ENCODE data around the gene DZANK1. TPM values are rescaled to one million over a fixed set of nuclear protein-coding genes. Genes with fewer than 3 reads are reported as not detected.

Gene DZANK1
- total RNA-seq, 1 experiment from 2014 or later = 1.7 TPM

DNA sequence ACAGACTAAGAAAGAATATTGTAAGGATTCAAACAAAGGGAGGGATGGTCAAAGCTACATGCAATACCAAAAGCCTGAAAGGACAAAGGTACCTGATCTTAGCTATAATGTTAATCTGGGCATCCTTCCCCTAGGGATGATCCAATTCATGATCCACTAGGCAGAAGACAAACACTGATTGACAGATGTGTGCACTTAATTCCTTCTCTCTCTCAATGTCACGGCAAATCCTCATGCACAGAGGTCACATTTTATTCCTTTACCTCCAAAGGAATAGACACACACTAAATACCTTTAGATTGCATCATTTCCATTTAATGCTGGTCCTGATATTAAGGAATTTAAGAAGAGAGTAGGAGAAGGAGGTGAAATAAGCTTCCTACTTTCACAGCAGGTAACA is 105.2 kb downstream of the DZANK1 start:
- H3K27ac ChIP-seq (ENCODE audit: low read depth, low read length) = no peak overlapping the region
- POLR2A ChIA-PET = no interaction called here
- no peaks in the 10 kb centered on the region for H3K36me3 ChIP-seq (ENCODE audit: control insufficient read depth in 1 of 2, insufficient read depth in 2 of 2, low read length in 2 of 2)
- H4K20me1 ChIP-seq (ENCODE audit: insufficient read depth) = no peaks in the 10 kb centered on the region
- ATAC-seq (no peak), DNase-seq (ENCODE audit: low read depth, low spot score) (no peak)
- no peak overlapping the region for H3K4me3 ChIP-seq (replicated peaks in 1 of 2; ENCODE audit: low read depth in 1 of 2, low read length in 2 of 2)
- H3K27me3 ChIP-seq (ENCODE audit: insufficient read depth, low read length) = no peaks in the 10 kb centered on the region
- H3K4me2 ChIP-seq (ENCODE audit: low read length) = no peak overlapping the region
- CTCF ChIA-PET = no interaction called here
- no peaks in the 10 kb centered on the region for H3K9me3 ChIP-seq (ENCODE audit: control insufficient read depth in 1 of 2, insufficient read depth in 1 of 2, low read depth in 1 of 2, low read length in 2 of 2)
- no TSS peak for BruUV-seq (replicated peaks)
- TF ChIP-seq, protein P1, sequence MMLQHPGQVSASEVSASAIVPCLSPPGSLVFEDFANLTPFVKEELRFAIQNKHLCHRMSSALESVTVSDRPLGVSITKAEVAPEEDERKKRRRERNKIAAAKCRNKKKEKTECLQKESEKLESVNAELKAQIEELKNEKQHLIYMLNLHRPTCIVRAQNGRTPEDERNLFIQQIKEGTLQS (IDR thresholded peaks at IDR 0.05) = no peak
- TF ChIP-seq POLR2A (IDR thresholded peaks at IDR 0.05; ENCODE audit: borderline replicate concordance, extremely low read depth, insufficient read depth, insufficient read length) (no peak), ZNF274 (IDR thresholded peaks at IDR 0.05; ENCODE audit: low read depth, low read length) (no peak), CEBPB (IDR thresholded peaks at IDR 0.05; ENCODE audit: low read depth) (no peak), SRF (IDR thresholded peaks at IDR 0.05; ENCODE audit: low read depth) (no peak), TCF7L2 (IDR thresholded peaks at IDR 0.05; ENCODE audit: borderline replicate concordance, extremely low read depth, insufficient read depth, insufficient read length) (no peak), RAD21 (IDR thresholded peaks at IDR 0.05; ENCODE audit: low read depth) (no peak), POLR2AphosphoS5 (IDR thresholded peaks at IDR 0.05; ENCODE audit: low read depth, low read length) (no peak), SP1 (IDR thresholded peaks at IDR 0.05; ENCODE audit: low read depth) (no peak), JUND (IDR thresholded peaks at IDR 0.05) (no peak), EZH2phosphoT487 (IDR thresholded peaks at IDR 0.05; ENCODE audit: borderline replicate concordance) (no peak)
- TF ChIP-seq, protein P2, sequence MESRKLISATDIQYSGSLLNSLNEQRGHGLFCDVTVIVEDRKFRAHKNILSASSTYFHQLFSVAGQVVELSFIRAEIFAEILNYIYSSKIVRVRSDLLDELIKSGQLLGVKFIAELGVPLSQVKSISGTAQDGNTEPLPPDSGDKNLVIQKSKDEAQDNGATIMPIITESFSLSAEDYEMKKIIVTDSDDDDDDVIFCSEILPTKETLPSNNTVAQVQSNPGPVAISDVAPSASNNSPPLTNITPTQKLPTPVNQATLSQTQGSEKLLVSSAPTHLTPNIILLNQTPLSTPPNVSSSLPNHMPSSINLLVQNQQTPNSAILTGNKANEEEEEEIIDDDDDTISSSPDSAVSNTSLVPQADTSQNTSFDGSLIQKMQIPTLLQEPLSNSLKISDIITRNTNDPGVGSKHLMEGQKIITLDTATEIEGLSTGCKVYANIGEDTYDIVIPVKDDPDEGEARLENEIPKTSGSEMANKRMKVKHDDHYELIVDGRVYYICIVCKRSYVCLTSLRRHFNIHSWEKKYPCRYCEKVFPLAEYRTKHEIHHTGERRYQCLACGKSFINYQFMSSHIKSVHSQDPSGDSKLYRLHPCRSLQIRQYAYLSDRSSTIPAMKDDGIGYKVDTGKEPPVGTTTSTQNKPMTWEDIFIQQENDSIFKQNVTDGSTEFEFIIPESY (IDR thresholded peaks at IDR 0.05; ENCODE audit: extremely low read depth, insufficient replicate concordance, low read length) = no peak
- RAD21 ChIA-PET (ENCODE audit: low non-redundant PET in 1 of 2, low total read pairs in 2 of 2, uncharacterized antibody in 2 of 2, unreplicated experiment in 2 of 2) = no interaction called here
- no peaks in the 10 kb centered on the region for H3K9me2 ChIP-seq (ENCODE audit: insufficient read depth)
- no peaks in the 10 kb centered on the region for H3K4me1 ChIP-seq (ENCODE audit: control insufficient read depth in 1 of 2, insufficient read depth in 2 of 2, low read length in 2 of 2)
- intact Hi-C loops (cut with micrococcal nuclease) = no loop called here
- no peak overlapping the region for H3K9ac ChIP-seq (ENCODE audit: low read length)
- no peak overlapping the region for H2AFZ ChIP-seq (ENCODE audit: low read depth, low read length, poor library complexity, severe bottlenecking)
- no peaks in the 10 kb centered on the region for H3K79me2 ChIP-seq (ENCODE audit: insufficient read depth, low read length)

All from HCT116 (cell line).